Neuronal stem cell (in vitro differentiated cells): ENCODE measurements around the gene APMAP.

Experiments
- DNase-seq: peaks from one replicate; pipeline ENCODE4 v3.0.0-alpha.2; 2013; ENCODE audit warnings: low spot score
- H2AFZ ChIP-seq: one replicate; pipeline ENCODE4 v1.6.1; 2013; ENCODE audit warnings: mild to moderate bottlenecking, low read length, inconsistent platforms
- H2AK5ac ChIP-seq: 2 replicates; pipeline ENCODE4 v1.6.1; 2013; ENCODE audit warnings: low read depth, mild to moderate bottlenecking, inconsistent platforms, low read length, moderate library complexity, mixed read lengths
- H2BK120ac ChIP-seq: 2 replicates; pipeline ENCODE4 v1.6.1; 2013; ENCODE audit warnings: low read depth, mild to moderate bottlenecking, inconsistent platforms, low read length, moderate library complexity, mixed read lengths
- H2BK12ac ChIP-seq: one replicate; pipeline ENCODE4 v1.6.1; 2013; ENCODE audit warnings: low read length, inconsistent platforms
- H2BK15ac ChIP-seq: 2 replicates; pipeline ENCODE4 v1.6.1; 2013; ENCODE audit warnings: mild to moderate bottlenecking, low read length, inconsistent platforms, mixed read lengths
- H2BK5ac ChIP-seq: one replicate; pipeline ENCODE4 v1.6.1; 2013; ENCODE audit warnings: inconsistent platforms, mild to moderate bottlenecking, low read length, moderate library complexity
- H3K14ac ChIP-seq: one replicate; pipeline ENCODE4 v1.6.1; 2013; ENCODE audit warnings: low read length, inconsistent platforms
- H3K18ac ChIP-seq: 2 replicates; pipeline ENCODE4 v1.6.1; 2013; ENCODE audit warnings: low read length, inconsistent platforms
- H3K23ac ChIP-seq: 2 replicates; pipeline ENCODE4 v1.6.1; 2013; ENCODE audit warnings: low read depth, mild to moderate bottlenecking, mixed read lengths, low read length, inconsistent platforms; ENCODE audit not compliant: poor library complexity
- H3K27ac ChIP-seq: replicated peaks from 3 replicates; pipeline ENCODE4 v1.5.1; 2013; ENCODE audit warnings: low read length, inconsistent platforms
- H3K27me3 ChIP-seq, 3 experiments: 2 replicates each; pipeline ENCODE4 v1.6.1; 2013; ENCODE audit warnings: low read length in 3 of 3, mild to moderate bottlenecking in 2 of 3, inconsistent platforms in 1 of 3, low read depth in 1 of 3, mixed read lengths in 1 of 3, moderate library complexity in 1 of 3; ENCODE audit not compliant: control insufficient read depth in 3 of 3, insufficient read depth in 3 of 3
- H3K36me3 ChIP-seq, 2 donors: replicated peaks in 1 of 2; 2 replicates each; pipeline ENCODE4 v1.6.1; 2013; ENCODE audit warnings: low read length in 2 of 2; ENCODE audit not compliant: control insufficient read depth in 2 of 2, insufficient read depth in 2 of 2
- H3K4ac ChIP-seq: 2 replicates; pipeline ENCODE4 v1.6.1; 2013; ENCODE audit warnings: inconsistent platforms, mild to moderate bottlenecking, low read length, moderate library complexity
- H3K4me1 ChIP-seq, 2 donors: 1 replicate in 1 of 2; 2 replicates in 1 of 2; pipeline ENCODE4 v1.6.1; 2013; ENCODE audit warnings: low read length in 2 of 2, low read depth in 1 of 2; ENCODE audit not compliant: control insufficient read depth in 2 of 2, insufficient read depth in 1 of 2
- H3K4me2 ChIP-seq: one replicate; pipeline ENCODE4 v1.6.1; 2013; ENCODE audit warnings: mild to moderate bottlenecking, low read length, inconsistent platforms; ENCODE audit not compliant: insufficient read depth, poor library complexity, severe bottlenecking
- H3K4me3 ChIP-seq, 2 donors: 2 replicates each; pipeline ENCODE4 v1.5.1; 2013; ENCODE audit warnings: low read length in 2 of 2, mild to moderate bottlenecking in 2 of 2, inconsistent platforms in 1 of 2, moderate library complexity in 1 of 2
- H3K79me1 ChIP-seq: one replicate; pipeline ENCODE4 v1.6.1; 2013; ENCODE audit warnings: low read depth, mild to moderate bottlenecking, inconsistent platforms, low read length, moderate library complexity
- H3K9ac ChIP-seq: one replicate; pipeline ENCODE4 v1.6.1; 2013; ENCODE audit warnings: mild to moderate bottlenecking, low read depth, low read length, inconsistent platforms; ENCODE audit not compliant: poor library complexity
- H3K9me3 ChIP-seq, 2 donors: replicated peaks in 1 of 2; 2 replicates each; pipeline versions ENCODE3 to v1.6.1; 2013; ENCODE audit warnings: low read length in 2 of 2, mild to moderate bottlenecking in 2 of 2, inconsistent platforms in 1 of 2, low read depth in 1 of 2, mixed read lengths in 1 of 2, moderate library complexity in 1 of 2; ENCODE audit not compliant: control insufficient read depth in 2 of 2, insufficient read depth in 1 of 2
- H4K8ac ChIP-seq: one replicate; pipeline ENCODE4 v1.6.1; 2013; ENCODE audit warnings: low read depth, mild to moderate bottlenecking, inconsistent platforms, low read length, moderate library complexity
- H4K91ac ChIP-seq: one replicate; pipeline ENCODE4 v1.6.1; 2013; ENCODE audit warnings: low read length, low read depth, mild to moderate bottlenecking, inconsistent platforms; ENCODE audit not compliant: poor library complexity
- WGBS, 2 donors: extraction: QIAGEN DNeasy Blood & Tissue Kit; methylation state at CpG; one replicate each; pipeline ENCODE4 v1.1.7; 2013; ENCODE audit warnings: missing lambda C conversion rate in 2 of 2, mixed read lengths in 1 of 2; ENCODE audit not compliant: insufficient read length in 2 of 2, insufficient replicate concordance in 1 of 2; ENCODE audit errors: extremely low coverage in 2 of 2; 5-methylcytosine and 5-hydroxymethylcytosine counted together

The APMAP gene

DNA sequence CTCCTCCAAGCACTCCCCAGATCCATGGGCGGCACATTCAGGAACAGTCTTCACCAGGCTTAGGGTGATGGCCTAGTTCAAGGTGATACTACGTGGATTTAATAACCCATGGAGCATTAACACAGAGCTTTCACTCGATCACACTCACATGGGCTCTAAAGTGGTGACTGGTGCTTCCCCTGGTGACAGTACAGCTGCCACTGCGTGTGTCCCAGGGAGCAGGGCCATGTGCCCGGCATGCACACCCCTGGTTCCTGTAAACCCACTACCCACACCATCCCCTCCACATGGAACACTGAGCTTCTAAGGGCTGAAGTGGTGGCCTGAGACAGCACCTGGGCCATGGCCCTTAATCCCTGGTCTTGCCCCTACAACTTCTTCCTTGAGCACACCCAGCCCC is 27.8 kb upstream of the APMAP start:
- H2BK120ac ChIP-seq, result no peak overlapping the region
- H4K8ac ChIP-seq, result no peak overlapping the region
- no peak overlapping the region for H2BK5ac ChIP-seq
- no peak overlapping the region for H3K4me2 ChIP-seq
- H4K91ac ChIP-seq, result no peak overlapping the region
- H3K18ac ChIP-seq, result no peak overlapping the region
- no peak overlapping the region for H3K4me3 ChIP-seq
- H3K27ac ChIP-seq, result no peak overlapping the region
- no peak overlapping the region for H2BK15ac ChIP-seq
- H3K79me1 ChIP-seq, result no peaks in the 10 kb centered on the region
- H3K23ac ChIP-seq, result no peak overlapping the region
- H3K9ac ChIP-seq, result no peak overlapping the region
- H3K14ac ChIP-seq, result no peak overlapping the region
- H2BK12ac ChIP-seq, result no peak overlapping the region
- H2AFZ ChIP-seq, result no peak overlapping the region
- no peaks in the 10 kb centered on the region for H3K36me3 ChIP-seq
- DNase-seq, result no peak
- no peaks in the 10 kb centered on the region for H3K4me1 ChIP-seq
- no CpG with 5 or more reads among the region's 5 CpGs for WGBS, 2 donors
- no peak overlapping the region for H3K4ac ChIP-seq
- H3K9me3 ChIP-seq, result no peaks in the 10 kb centered on the region
- H3K27me3 ChIP-seq, result peaks cover 0 to 13% (median 0%) of the 10 kb centered on the region in 3 experiments
- no peak overlapping the region for H2AK5ac ChIP-seq

- no peak for DNase-seq
- no peak overlapping the region for H2AFZ ChIP-seq
- no peaks in the 10 kb centered on the region for H3K79me1 ChIP-seq
- H3K4ac ChIP-seq, result no peak overlapping the region
- H3K9me3 ChIP-seq, result no peaks in the 10 kb centered on the region
- no peak overlapping the region for H2BK12ac ChIP-seq
- peak overlapping the region; percentile 57 for H3K18ac ChIP-seq
- H3K9ac ChIP-seq, result no peak overlapping the region
- H3K14ac ChIP-seq, result no peak overlapping the region
- no CpG with 5 or more reads among the region's 16 CpGs for WGBS, 2 donors
- H3K27ac ChIP-seq, result no peak overlapping the region
- H3K4me3 ChIP-seq, result no peak overlapping the region
- H3K27me3 ChIP-seq, result peaks cover 0 to 13% (median 0%) of the 10 kb centered on the region in 3 experiments
- peak overlapping the region; percentile 26 for H4K8ac ChIP-seq
- no peak overlapping the region for H2BK120ac ChIP-seq
- no peak overlapping the region for H2AK5ac ChIP-seq
- H3K4me2 ChIP-seq, result no peak overlapping the region
- no peaks in the 10 kb centered on the region for H3K4me1 ChIP-seq
- H2BK5ac ChIP-seq, result no peak overlapping the region
- H3K36me3 ChIP-seq, result no peaks in the 10 kb centered on the region
- no peak overlapping the region for H3K23ac ChIP-seq
- no peak overlapping the region for H2BK15ac ChIP-seq
- no peak overlapping the region for H4K91ac ChIP-seq
These were observed 27.0 kb upstream of the APMAP start for GRCh38 chr20:25019381-25020155.

- no peak overlapping the region for H4K91ac ChIP-seq
- no peak overlapping the region for H3K23ac ChIP-seq
- H3K4me1 ChIP-seq, result no peaks in the 10 kb centered on the region
- no peak overlapping the region for H2BK120ac ChIP-seq
- no peak overlapping the region for H2AFZ ChIP-seq
- no peak overlapping the region for H4K8ac ChIP-seq
- H3K79me1 ChIP-seq, result no peaks in the 10 kb centered on the region
- no peaks in the 10 kb centered on the region for H3K9me3 ChIP-seq
- H3K4me2 ChIP-seq, result no peak overlapping the region
- DNase-seq, result no peak
- no peak overlapping the region for H3K4ac ChIP-seq
- H3K4me3 ChIP-seq, result no peak overlapping the region
- no peak overlapping the region for H3K9ac ChIP-seq
- H2BK12ac ChIP-seq, result no peak overlapping the region
- H3K27me3 ChIP-seq, result peaks cover 0 to 13% (median 0%) of the 10 kb centered on the region in 3 experiments
- no peak overlapping the region for H3K18ac ChIP-seq
- WGBS, 2 donors, result no CpG with 5 or more reads among the region's 6 CpGs
- H3K36me3 ChIP-seq, result no peaks in the 10 kb centered on the region
- H2AK5ac ChIP-seq, result no peak overlapping the region
- H2BK5ac ChIP-seq, result no peak overlapping the region
- no peak overlapping the region for H3K27ac ChIP-seq
- no peak overlapping the region for H2BK15ac ChIP-seq
- H3K14ac ChIP-seq, result no peak overlapping the region
These were observed 26.3 kb upstream of the APMAP start for GRCh38 chr20:25018841-25019240.

DNA sequence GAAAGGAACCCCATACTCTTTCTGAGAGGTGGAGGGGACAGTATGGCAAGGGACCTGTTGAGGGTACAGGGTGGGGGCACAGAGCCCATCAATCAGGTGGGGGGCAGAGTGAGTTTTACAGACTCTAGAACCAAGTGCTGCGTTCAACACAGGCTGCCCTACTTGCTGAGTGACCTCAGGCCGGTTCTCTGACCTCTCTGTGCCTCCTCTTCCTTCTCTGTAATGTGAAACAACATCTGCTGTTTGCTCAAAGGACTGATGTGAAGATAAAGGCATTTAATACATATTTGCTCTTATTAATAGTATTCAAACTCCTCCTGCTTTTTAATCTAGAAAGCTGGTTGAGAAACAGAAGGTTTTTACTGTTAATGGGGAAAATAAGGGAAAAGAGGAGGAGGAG is 25.9 kb upstream of the APMAP start:
- no peak overlapping the region for H4K91ac ChIP-seq
- no peak overlapping the region for H3K27ac ChIP-seq

More for the DNA sequence above, 25.9 kb upstream of the APMAP start:
- Histone ChIP-seq H3K4me2 (no peak overlapping the region), H3K79me1 (no peaks in the 10 kb centered on the region), H3K4me3 (no peak overlapping the region), H2BK15ac (no peak overlapping the region), H2BK12ac (no peak overlapping the region), H2BK5ac (no peak overlapping the region), H3K27me3 (peaks cover 0 to 13% (median 0%) of the 10 kb centered on the region in 3 experiments), H2BK120ac (no peak overlapping the region), H2AK5ac (no peak overlapping the region), H3K18ac (no peak overlapping the region), H3K9me3 (no peaks in the 10 kb centered on the region), H3K9ac (no peak overlapping the region), H2AFZ (no peak overlapping the region), H4K8ac (no peak overlapping the region), H3K36me3 (no peaks in the 10 kb centered on the region), H3K14ac (no peak overlapping the region), H3K4ac (no peak overlapping the region), H3K4me1 (no peaks in the 10 kb centered on the region), H3K23ac (no peak overlapping the region)
- no peak for DNase-seq
- no CpG with 5 or more reads among the region's 2 CpGs for WGBS, 2 donors
